ENCODE measurements around the gene CKB. TPM values are rescaled to one million over a fixed set of nuclear protein-coding genes. Genes with fewer than 3 reads are reported as not detected.
"Not testable (repeated sequence)": the region's sequence is repeated elsewhere in the genome, so short reads cannot be mapped to it uniquely, and the experiment has no call there.

The CKB gene
- total RNA-seq, 2 donors from 2014 or later, result 546 to 707 TPM

- H3K4me1 ChIP-seq, result peaks cover 0 to 58% of the 10 kb centered on the region in 2 donors
- peak overlapping the region; percentile 84 to 90 for H3K4me3 ChIP-seq
- TF ChIP-seq CTCF (IDR thresholded peaks at IDR 0.05), result no peak
- DNase-seq (ENCODE audit: low spot score), result no peak
- H3K27ac ChIP-seq, result peak overlapping the region; percentile 93 to 98
- H3K36me3 ChIP-seq, result peaks cover 1% of the 10 kb centered on the region
- H3K9me3 ChIP-seq, result no peaks in the 10 kb centered on the region
- no peaks in the 10 kb centered on the region for H3K27me3 ChIP-seq
These were observed 5.5 kb upstream of the CKB start for GRCh38 chr14:103528146-103528586.

- peaks cover 0 to 63% of the 10 kb centered on the region in 2 donors for H3K4me1 ChIP-seq
- H3K27ac ChIP-seq, result peak overlapping the region; percentile 93 to 98
- no peaks in the 10 kb centered on the region for H3K36me3 ChIP-seq
- DNase-seq (ENCODE audit: low spot score), result no peak
- H3K4me3 ChIP-seq, result no peak overlapping the region
- H3K9me3 ChIP-seq, result no peaks in the 10 kb centered on the region
- no peak for TF ChIP-seq CTCF (IDR thresholded peaks at IDR 0.05)
- no peaks in the 10 kb centered on the region for H3K27me3 ChIP-seq
These were observed 4.9 kb upstream of the CKB start for GRCh38 chr14:103527408-103528145.

- Histone ChIP-seq H3K9me3 (no peaks in the 10 kb centered on the region), H3K36me3 (no peaks in the 10 kb centered on the region), H3K4me3 (no peak overlapping the region), H3K27ac (peak overlapping the region; percentile 93 to 98), H3K27me3 (no peaks in the 10 kb centered on the region), H3K4me1 (peaks cover 0 to 68% of the 10 kb centered on the region in 2 donors)
- TF ChIP-seq CTCF (IDR thresholded peaks at IDR 0.05), result no peak
- no peak for DNase-seq (ENCODE audit: low spot score)
These were observed 4.3 kb upstream of the CKB start for GRCh38 chr14:103526914-103527248.

- no peak for TF ChIP-seq CTCF (IDR thresholded peaks at IDR 0.05)
- no peaks in the 10 kb centered on the region for H3K36me3 ChIP-seq
- no peaks in the 10 kb centered on the region for H3K9me3 ChIP-seq
- H3K27ac ChIP-seq, result peak overlapping the region; percentile 93 to 98
- no peak for DNase-seq (ENCODE audit: low spot score)
- no peaks in the 10 kb centered on the region for H3K27me3 ChIP-seq
- peaks cover 0 to 73% of the 10 kb centered on the region in 2 donors for H3K4me1 ChIP-seq
- no peak overlapping the region for H3K4me3 ChIP-seq
These were observed 3.8 kb upstream of the CKB start for GRCh38 chr14:103526247-103526913.

- DNase-seq (ENCODE audit: low spot score); H3K9me3 ChIP-seq; H3K4me3 ChIP-seq; H3K27me3 ChIP-seq; H3K36me3 ChIP-seq: not testable (repeated sequence)
- Histone ChIP-seq H3K4me1 (peaks cover 0 to 75% of the 10 kb centered on the region in 2 donors), H3K27ac (peak overlapping the region; percentile 45 to 93)
These were observed 3.0 kb upstream of the CKB start for GRCh38 chr14:103525430-103526246.

All from right atrium auricular region (tissue), 2 donors.